ENCODE data around the gene DDX42.
A peak's percentile ranks its signal among the peaks of the same experiment; 100 is the strongest.

Gene DDX42

DNA sequence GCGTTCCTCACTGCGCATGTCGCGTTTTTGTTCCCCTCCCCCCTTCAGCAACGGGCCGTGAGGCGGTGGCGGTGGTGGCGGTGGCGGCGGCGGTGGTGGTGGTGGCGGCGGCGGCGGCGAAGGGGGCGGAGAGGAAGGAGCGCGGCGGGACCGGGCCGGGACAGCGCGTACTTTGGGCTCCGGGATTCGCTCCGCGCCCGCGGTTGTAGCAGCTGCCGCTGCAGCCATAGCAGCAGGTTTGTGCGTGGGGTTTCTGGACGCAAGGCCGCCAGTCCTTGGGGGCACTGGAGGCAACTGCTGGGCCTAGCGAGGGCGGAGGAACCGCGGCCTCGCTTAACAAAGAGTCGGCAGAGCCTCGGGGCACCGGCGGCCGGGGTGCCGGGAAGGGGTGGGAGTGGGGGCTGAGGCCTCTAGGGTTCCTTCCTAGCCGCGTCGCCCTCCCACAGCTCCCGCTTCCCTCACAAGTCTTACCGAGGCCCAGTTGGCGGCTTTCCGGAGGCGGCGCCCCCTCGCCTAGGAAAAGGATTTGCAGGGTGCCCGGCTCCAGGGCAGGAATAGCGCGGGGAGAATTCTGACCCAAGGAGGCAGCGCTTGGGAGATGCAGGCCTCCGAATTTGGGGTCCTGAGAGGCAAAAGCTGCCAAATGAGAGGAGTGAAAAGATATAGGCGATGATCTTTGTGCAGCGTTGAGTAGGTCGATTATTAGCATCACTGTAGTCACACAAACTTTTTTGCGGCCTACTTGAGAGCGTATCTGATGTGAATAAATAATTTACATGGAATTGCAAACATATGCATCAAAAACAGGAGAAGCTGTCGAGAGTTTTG, at the start of gene DDX42:
Gene DDX42 (plus strand): TSS at position 30 of the 828 bp plus-strand sequence. CDS start 12,880 bp downstream, outside the sequence.
- DNase-seq: no peak

- DNase-seq: no peak
Observed at GRCh38 chr17:63735691-63736090, 38.3 kb upstream of the DDX42 start.

DNA sequence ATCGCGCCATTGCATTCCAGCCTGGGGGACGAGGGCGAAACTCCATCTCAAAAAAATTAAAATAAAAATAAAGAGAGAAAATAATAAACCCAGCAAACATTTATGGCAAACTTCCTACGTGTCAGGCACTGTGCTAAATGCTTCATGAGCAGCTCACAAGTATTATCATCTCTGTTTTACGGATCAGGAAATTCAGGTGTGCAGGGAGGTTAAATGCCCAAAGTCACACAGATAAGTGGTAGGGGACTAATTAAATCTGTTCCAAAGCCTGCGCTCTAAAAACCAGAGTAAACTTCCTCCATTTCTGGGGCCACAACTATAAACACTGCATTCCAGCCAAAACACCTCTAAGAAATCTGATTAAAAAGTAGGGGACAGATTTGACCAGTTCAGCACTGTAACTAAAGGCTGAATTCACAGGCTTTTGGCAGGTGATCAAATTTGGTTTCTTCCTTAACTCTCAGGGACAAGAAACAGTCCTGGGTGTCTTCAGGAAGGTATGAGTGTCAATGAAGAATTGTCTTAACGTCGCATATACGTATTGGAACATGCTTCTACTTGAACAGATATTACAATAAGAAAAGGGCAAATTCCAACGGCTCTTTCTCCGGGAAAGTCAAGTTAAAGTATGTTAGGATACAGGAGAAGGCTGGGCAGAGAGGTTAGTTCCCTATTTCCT, 33.4 kb upstream of the DDX42 start:
- no peak for DNase-seq

- DNase-seq: no peak
Observed at GRCh38 chr17:63741143-63741407, 32.9 kb upstream of the DDX42 start.

DNA sequence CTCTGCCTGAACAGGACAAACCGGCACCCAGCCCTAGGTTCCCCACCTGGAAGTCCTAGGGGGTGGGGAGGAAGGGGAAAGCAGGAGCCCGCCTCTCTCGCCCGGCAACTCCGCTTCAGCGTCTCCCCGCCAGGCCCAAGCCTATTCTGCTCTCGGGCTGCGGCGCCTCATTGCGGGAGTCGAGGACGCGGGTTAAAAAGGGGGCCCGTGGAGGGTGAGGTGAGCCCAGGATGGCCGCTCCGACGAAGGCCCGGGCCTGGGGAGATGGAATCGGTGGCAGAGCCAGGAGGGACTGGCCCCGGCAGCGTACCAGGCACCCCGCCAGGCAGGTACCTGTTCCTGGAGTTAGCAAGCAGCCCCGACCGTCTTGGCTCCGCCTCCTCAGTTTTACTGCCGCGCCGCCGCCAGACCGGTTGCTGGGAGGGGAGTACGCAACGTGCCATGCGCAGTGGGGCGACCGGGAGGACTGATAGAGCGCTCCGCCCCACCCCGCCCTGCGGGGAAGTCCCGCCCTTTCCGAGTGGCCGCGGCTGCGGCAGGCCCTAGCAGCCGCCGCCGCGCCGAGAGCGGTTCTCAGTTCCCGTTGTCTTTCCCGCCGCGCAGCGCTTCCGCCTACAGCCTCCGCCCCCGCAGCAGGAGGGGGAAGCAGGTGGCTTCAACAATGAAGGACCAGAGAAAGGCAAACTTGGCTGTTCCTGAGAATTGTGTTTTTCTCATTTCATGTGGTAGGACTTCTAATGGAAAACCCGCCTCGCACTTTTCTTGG, 32.4 kb upstream of the DDX42 start, which contains the start of gene STRADA:
Gene STRADA (minus strand): TSS at position 392 of the 766 bp plus-strand sequence. CDS start 13,430 bp downstream, outside the sequence.
- DNase-seq: peak; percentile 99

DNA sequence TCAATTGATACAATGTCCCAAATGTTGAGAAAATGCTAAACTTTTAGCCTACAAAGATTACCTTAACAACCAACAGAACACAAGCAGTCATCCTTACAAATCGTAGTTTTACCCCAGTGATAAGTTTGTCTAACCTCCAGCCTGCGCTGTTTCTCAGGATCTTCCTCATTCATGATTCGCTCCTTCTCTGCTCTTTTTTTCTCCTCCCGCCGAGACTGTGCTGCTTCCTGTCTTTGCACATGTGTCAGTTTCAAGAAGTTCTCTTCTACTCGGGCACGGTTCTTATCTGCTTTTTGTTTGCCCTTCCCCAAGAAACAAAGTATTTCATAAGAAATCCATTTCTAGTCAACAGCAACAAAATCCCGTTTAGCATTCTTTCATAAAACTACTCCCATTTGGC, 22.2 kb upstream of the DDX42 start:
- DNase-seq: peak; percentile 48

GRCh38 chr17:63752707-63753106, 21.3 kb upstream of the DDX42 start:
- no peak for DNase-seq

DNA sequence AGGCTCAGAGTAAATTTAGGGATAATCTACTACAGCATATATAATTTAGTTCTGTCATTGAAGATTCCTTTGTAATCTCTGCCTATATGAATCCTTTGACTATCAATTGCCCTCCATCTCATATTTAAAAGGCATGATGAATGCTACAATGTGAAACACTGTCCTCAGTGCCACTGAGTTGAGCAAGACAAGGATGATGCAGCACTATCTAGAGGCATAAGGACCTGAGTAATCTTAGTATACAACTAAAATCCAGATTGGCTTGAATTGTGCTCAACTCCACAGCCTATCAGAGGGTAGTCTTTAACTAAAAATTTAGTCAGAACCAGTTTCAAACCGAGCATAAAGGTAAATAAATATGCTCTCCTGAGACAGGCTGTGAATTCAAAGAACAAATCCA, 20.8 kb upstream of the DDX42 start:
- DNase-seq: no peak

DNA sequence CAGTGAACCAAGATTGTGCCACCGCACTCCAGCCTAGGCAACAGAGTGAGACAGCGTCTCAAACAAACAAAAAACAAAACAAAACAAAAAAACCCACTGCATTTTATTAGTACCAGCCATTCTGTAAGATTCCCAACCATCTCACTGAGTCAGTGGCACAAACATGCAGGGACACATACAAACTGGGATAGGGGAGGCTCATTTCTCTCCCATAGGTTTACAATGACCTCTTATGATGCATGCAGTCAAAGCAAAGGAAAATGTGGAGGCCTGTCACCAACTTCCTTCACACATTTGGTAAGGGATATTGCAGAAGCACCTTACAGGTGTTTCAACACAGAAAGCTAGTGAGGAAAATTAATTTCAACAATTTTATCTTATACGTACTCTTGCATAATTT, 19.9 kb upstream of the DDX42 start:
- no peak for DNase-seq

DNA sequence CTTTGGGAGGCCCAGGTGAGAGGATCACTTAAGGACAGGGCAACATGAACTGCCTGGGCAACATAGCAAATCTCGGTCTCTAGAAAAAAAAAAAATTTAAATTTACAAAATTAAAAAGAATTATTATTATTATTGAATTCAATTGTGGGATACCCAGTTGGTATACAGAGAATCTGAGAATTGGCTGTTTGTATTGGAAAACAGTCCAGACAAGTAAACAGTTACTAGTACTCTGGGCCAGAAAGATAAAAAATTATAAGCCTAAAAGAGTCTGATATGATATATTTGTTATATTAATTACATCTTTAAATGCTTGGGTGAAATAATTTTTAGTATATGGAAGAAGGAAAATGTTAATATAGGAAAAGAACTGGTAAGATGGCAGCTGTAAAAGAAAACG, 15.5 kb upstream of the DDX42 start:
- DNase-seq: no peak

DNA sequence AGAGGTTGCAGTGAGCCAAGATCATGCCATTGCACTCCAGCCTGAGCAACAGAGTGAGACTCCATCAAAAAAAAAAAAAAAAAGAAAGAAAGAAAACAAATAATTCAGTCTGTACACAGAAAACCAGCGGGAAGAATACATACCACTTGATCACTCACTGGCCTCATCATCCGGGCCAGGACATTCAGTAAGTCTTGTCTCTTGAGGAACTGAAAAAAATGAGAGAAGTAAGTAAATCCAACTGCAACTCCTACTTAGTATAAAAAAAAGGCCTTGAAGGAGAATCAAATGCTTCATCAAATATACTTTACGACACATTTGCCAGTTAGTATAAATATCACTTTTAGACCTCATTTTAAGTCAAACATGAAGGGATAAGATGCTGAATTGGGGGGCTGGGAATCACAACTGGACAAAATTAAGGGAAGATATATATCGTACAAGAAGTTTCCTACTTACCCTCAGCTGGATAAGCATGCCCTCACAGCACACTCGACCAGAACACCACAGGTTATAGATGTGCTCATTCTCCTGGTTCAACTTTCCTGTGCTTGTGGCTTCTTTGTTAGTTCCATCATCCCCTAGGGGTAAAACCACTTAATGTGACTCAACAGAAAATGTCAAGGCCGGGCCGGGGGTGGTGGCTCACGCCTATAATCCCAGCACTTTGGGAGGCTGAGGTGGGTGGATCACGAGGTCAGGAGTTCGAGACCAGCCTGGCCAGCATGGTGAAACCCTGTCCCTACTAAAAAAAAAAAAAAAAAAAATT, 13.0 kb upstream of the DDX42 start:
- no peak for DNase-seq

GRCh38 chr17:63762161-63763078, 11.6 kb upstream of the DDX42 start:
- no peak for DNase-seq

GRCh38 chr17:63764716-63765115, 9.3 kb upstream of the DDX42 start:
- DNase-seq: no peak

- DNase-seq: no peak
Observed at GRCh38 chr17:63766754-63767153, 7.2 kb upstream of the DDX42 start.

GRCh38 chr17:63768433-63768832, 5.5 kb upstream of the DDX42 start:
- DNase-seq: no peak

DNA sequence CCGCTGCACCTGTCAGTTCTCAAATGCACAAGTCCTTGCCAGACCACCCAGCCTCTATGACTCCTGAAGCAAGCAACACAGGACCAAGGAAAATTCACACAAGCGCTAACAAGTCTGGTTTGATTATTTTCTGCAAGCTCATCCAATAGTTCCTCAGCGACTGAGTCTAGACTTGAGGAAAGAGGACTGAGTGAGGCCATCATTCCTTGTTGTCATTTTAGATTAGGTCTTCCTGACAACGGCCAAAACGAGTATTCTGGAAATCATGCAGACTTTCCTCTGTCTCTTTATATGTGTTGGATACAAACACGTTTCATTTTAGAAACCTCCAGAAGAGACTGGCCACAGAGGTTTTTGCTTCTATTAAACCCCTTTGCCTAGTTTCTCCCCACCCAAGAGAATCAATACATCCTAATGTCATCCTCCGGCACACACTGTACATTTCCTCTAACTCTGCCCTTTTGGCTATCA, 1.1 kb upstream of the DDX42 start:
- no peak for DNase-seq

DNA sequence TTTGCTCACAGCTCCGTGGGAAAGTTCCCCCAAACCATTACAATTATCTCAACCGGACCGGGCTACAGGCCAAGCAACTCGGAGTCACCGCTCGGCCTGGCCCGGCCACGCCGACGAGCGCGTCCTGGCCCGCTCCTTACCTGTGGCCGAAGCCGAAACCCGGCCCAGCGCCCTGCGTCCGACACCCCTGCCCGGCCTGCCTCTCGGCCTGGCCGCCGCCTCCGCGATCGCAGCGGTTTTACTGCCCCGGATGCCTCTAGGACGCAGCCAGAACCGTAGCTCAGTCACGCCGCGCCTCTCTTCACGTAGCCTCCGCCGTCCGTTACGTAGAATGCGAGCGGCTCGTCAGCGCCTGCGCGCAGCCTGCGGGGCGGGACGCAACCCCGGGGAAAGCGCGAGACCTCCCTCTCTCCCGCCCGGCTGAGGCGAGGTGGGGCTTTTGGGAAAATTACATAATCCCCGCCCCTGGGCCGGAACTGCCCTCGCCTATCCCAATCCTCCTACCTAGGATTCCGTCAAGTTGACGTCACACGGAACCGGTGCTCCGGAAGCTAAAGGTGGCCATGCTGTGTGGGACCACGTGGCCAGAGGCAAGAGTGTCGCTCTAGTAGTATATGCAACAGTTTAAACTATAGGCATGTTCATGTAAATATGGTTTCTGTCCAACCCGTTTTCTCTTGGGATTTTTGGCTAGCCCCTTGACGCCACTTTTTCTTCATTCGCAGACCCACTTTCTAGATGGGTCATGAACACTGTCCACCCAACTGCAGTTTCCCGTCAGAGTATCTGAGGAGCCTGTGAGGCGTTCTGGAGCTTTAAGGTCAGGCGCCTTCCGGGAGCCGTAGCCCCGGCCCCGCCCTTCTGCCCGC, 464 bp upstream of the DDX42 start, which contains the start of gene CCDC47:
Gene CCDC47 (minus strand): TSS at position 326 of the 869 bp plus-strand sequence. CDS start 7,422 bp downstream, outside the sequence.
- DNase-seq: peak; percentile 99

DNA sequence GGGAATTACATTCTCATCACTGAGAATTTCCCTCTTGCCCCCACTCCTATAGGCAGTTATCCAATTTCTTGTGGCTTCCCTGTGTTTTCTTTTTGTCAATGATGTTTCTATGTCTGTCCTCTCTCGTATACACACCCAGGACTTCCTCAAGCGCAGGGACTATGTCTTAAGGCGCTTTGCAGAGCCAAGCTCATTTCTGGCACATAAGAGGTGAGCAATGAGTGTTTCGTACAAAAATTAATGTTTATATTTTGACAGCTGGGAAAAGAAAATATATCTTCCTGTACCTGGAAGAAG, 947 bp downstream of the DDX42 start:
- peak; percentile 18 for DNase-seq

GRCh38 chr17:63775420-63775819, 1.4 kb downstream of the DDX42 start:
- DNase-seq: no peak

DNA sequence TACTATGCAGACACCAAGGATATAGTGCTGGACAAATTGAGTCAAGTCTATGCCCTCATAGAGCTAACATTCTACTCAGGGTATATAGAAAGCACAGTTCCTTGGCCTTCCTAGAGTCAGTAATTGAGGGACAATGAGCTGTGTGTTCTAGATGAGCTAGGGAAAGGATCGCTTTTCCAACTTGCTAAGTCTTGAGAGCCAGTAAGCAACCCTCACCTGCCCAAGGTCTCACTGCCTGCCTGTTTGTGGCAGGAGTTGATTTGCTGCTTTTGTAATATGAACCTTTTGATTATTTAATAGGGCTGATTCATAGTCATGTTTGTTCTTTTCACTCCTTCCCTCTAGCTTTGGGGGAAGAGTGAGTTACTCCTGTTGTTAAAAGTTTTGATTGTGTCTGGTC, 6.5 kb downstream of the DDX42 start:
- no peak for DNase-seq

GRCh38 chr17:63780928-63781327, 7.0 kb downstream of the DDX42 start:
- DNase-seq: no peak

Measured in activated CD4-positive, alpha-beta T cell treated with anti-CD3 and anti-CD28 coated beads, Interleukin-2, amount 50 U/mL, for 16 hours (primary cell).